Astrocyte (in vitro differentiated cells and primary cell): ENCODE measurements around the gene KCNQ5.
"Not testable (repeated sequence)": the region's sequence is repeated elsewhere in the genome, so short reads cannot be mapped to it uniquely, and the experiment has no call there.

Source experiments
- CTCF ChIP-seq: IDR thresholded peaks from 2 replicates; pipeline ENCODE4 v1.5.1; 2011; ENCODE audit warnings: low read depth, mild to moderate bottlenecking, inconsistent platforms, low read length, moderate library complexity; ENCODE audit not compliant: insufficient read depth
- EZH2 ChIP-seq: IDR thresholded peaks from 2 replicates; pipeline ENCODE4 v1.6.1; 2012; ENCODE audit warnings: mild to moderate bottlenecking, low read length, inconsistent platforms; ENCODE audit not compliant: insufficient read depth

- not testable (repeated sequence) for TF ChIP-seq CTCF, EZH2
These were observed 362.4 kb downstream of the KCNQ5 start for GRCh38 chr6:72984189-72984831.
